ENCODE results near the gene MRPL20. TPM values are rescaled to one million over a fixed set of nuclear protein-coding genes. Genes with fewer than 3 reads are reported as not detected.

Gene MRPL20
- total and polyA plus RNA-seq, 9 of the 15 experiments (the other 6 are each of a cell fraction or from before 2014, with no cell fraction given), result 180 to 671 (median 229) TPM

- TF ChIP-seq BRF2 (IDR thresholded peaks at IDR 0.05; ENCODE audit: borderline replicate concordance, insufficient read depth, insufficient read length), result no peak
- TF ChIP-seq PHF8 (IDR thresholded peaks at IDR 0.05; ENCODE audit: borderline replicate concordance, low read length), result peak; percentile 94
- TF ChIP-seq ZNF717 (CRISPR knock-in tag; IDR thresholded peaks at IDR 0.05), result no peak
- TF ChIP-seq COPS2 (conservative IDR thresholded peaks at IDR 0.05), result no peak
- no peak for TF ChIP-seq XRCC5 (IDR thresholded peaks at IDR 0.05; ENCODE audit: low read depth, low read length)
- peak; percentile 98 for TF ChIP-seq ARID4B (CRISPR knock-in tag; IDR thresholded peaks at IDR 0.05)
- no peak for TF ChIP-seq FOXM1 (IDR thresholded peaks at IDR 0.05; ENCODE audit: low read depth)
- peak; percentile 82; the same call in 1 of the 2 replicates for TF ChIP-seq FOXM1 (CRISPR knock-in tag; IDR thresholded peaks at IDR 0.05; ENCODE audit: low read depth)
- no peak for TF ChIP-seq ZNF449 (CRISPR knock-in tag; IDR thresholded peaks at IDR 0.05)
- no peak for TF ChIP-seq NCOA4 (IDR thresholded peaks at IDR 0.05; ENCODE audit: partially characterized antibody)
- no peak for TF ChIP-seq DEAF1 (CRISPR knock-in tag; IDR thresholded peaks at IDR 0.05)
- TF ChIP-seq, protein P1, sequence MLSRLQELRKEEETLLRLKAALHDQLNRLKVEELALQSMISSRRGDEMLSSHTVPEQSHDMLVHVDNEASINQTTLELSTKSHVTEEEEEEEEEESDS (CRISPR knock-in tag; IDR thresholded peaks at IDR 0.05), result no peak
- peak; percentile 65 for TF ChIP-seq THAP12 (CRISPR knock-in tag; IDR thresholded peaks at IDR 0.05)
- peak; percentile 54 for TF ChIP-seq NEUROD1 (IDR thresholded peaks at IDR 0.05; ENCODE audit: borderline replicate concordance, low read depth, low read length, partially characterized antibody)
- peak; percentile 93 to 95 for TF ChIP-seq NRF1 (conservative IDR thresholded peaks at IDR 0.05 in 1 of 2, IDR thresholded peaks at IDR 0.05 in 1 of 2)
These were observed at the start of gene MRPL20 (continued) for GRCh38 chr1:1406821-1407635.
